ENCODE measurements around the gene CFAP299.

Gene CFAP299

DNA sequence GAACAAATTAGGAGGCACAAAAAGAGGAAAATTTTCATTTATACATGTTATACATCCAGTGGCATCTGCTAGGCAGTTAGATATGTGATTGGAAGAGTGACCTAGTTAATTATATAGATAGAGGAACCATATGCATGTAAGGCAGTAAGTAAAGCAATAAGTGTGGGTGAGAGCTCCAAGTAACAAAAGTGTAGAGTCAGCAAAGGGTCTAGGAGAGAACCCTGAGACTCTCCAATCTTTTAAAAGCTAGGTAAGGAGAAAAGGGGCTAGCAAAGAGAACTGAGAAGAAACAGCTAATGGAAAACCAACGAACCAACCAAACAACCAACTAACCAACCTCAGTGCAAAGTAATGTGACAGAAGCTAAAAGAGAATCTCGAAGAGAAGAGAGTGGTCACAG is 3.8 kb upstream of the CFAP299 start:
- no peak overlapping the region for H3K4me2 ChIP-seq (ENCODE audit: low read depth, low read length)
- no peak overlapping the region for H3K27ac ChIP-seq (ENCODE audit: low read length)
- H3K36me3 ChIP-seq (replicated peaks; ENCODE audit: insufficient read depth, low read length) = no peaks in the 10 kb centered on the region
- TF ChIP-seq EZH2 (optimal IDR thresholded peaks at IDR 0.05; ENCODE audit: low read depth, low read length) = no peak
- TF ChIP-seq EZH2phosphoT487 (IDR thresholded peaks at IDR 0.05; ENCODE audit: low read length) = no peak
- TF ChIP-seq, protein P1, sequence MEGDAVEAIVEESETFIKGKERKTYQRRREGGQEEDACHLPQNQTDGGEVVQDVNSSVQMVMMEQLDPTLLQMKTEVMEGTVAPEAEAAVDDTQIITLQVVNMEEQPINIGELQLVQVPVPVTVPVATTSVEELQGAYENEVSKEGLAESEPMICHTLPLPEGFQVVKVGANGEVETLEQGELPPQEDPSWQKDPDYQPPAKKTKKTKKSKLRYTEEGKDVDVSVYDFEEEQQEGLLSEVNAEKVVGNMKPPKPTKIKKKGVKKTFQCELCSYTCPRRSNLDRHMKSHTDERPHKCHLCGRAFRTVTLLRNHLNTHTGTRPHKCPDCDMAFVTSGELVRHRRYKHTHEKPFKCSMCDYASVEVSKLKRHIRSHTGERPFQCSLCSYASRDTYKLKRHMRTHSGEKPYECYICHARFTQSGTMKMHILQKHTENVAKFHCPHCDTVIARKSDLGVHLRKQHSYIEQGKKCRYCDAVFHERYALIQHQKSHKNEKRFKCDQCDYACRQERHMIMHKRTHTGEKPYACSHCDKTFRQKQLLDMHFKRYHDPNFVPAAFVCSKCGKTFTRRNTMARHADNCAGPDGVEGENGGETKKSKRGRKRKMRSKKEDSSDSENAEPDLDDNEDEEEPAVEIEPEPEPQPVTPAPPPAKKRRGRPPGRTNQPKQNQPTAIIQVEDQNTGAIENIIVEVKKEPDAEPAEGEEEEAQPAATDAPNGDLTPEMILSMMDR (IDR thresholded peaks at IDR 0.05; ENCODE audit: low read length) = no peak
- no peak overlapping the region for H3K9ac ChIP-seq (ENCODE audit: low read length)
- H3K9me2 ChIP-seq (replicated peaks; ENCODE audit: insufficient read depth, low read length) = no peaks in the 10 kb centered on the region
- no peak overlapping the region for H2AFZ ChIP-seq (ENCODE audit: low read length)
- no peaks in the 10 kb centered on the region for H4K20me1 ChIP-seq (ENCODE audit: insufficient read depth, low read length)
- no peaks in the 10 kb centered on the region for H3K27me3 ChIP-seq (replicated peaks; ENCODE audit: insufficient read depth, low read length)
- DNase-seq = no peak
- 0 out of 2 replicates have a peak, but pooled peaks cover 5% of the 10 kb centered on the region for H3F3A ChIP-seq (ENCODE audit: insufficient read depth, low read length)
- H3K4me3 ChIP-seq (ENCODE audit: low read length) = no peak overlapping the region
- H3K4me1 ChIP-seq (ENCODE audit: low read length) = no peaks in the 10 kb centered on the region
- H3K9me3 ChIP-seq (replicated peaks; ENCODE audit: insufficient read depth, low read length) = no peaks in the 10 kb centered on the region
- no peaks in the 10 kb centered on the region for H3K79me2 ChIP-seq (ENCODE audit: low read length)

DNA sequence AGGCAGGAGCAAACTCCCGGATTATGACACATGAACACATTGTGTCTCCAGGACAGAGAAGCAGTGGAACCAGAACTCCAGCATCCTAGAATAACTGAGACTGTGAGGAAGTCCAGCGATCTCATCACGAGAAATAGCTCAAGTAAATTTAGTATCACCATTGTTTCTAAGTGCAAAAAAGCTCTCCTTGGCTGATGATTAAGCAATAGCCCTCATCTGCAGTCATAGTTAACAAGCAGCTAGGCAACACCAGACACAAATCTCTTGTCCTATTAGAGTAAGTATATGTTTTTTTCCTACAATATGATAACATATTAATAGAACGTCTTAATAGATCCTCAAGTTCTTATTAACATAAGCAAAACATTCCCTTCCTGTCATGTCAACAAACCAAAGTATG is 2.4 kb upstream of the CFAP299 start:
- Histone ChIP-seq H4K20me1 (ENCODE audit: insufficient read depth, low read length) (no peaks in the 10 kb centered on the region), H3F3A (ENCODE audit: insufficient read depth, low read length) (0 out of 2 replicates have a peak, but pooled peaks cover 5% of the 10 kb centered on the region), H3K36me3 (replicated peaks; ENCODE audit: insufficient read depth, low read length) (no peaks in the 10 kb centered on the region), H3K27ac (ENCODE audit: low read length) (no peak overlapping the region), H3K4me3 (ENCODE audit: low read length) (no peak overlapping the region), H3K27me3 (replicated peaks; ENCODE audit: insufficient read depth, low read length) (no peaks in the 10 kb centered on the region), H3K9ac (ENCODE audit: low read length) (no peak overlapping the region), H3K9me2 (replicated peaks; ENCODE audit: insufficient read depth, low read length) (no peaks in the 10 kb centered on the region), H3K79me2 (ENCODE audit: low read length) (no peaks in the 10 kb centered on the region), H2AFZ (ENCODE audit: low read length) (no peak overlapping the region), H3K9me3 (replicated peaks; ENCODE audit: insufficient read depth, low read length) (no peaks in the 10 kb centered on the region), H3K4me1 (ENCODE audit: low read length) (no peaks in the 10 kb centered on the region), H3K4me2 (ENCODE audit: low read depth, low read length) (no peak overlapping the region)
- DNase-seq = no peak
- TF ChIP-seq, protein P1 (IDR thresholded peaks at IDR 0.05; ENCODE audit: low read length) = no peak
- no peak for TF ChIP-seq EZH2phosphoT487 (IDR thresholded peaks at IDR 0.05; ENCODE audit: low read length)

DNA sequence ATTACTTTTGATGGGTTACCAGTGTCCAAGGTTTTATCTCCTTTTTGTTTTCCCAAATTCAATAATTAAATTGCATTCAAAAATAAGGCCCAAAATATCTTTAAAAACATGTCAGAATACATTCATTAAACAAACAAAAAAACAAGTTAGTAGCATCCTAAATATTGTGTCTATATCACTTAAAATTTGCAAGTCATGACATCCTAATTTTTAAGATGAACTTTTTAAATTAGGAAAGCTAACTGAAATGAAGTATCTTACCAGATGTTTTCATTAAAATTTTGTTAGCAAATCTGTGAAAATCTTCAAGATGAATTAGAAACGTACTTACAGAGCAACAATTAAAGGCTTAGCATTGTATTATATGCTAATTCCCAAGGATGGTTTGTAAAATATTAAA is 962 bp upstream of the CFAP299 start:
- DNase-seq = no peak
- H3K4me2 ChIP-seq (ENCODE audit: low read depth, low read length) = no peak overlapping the region
- H3K4me3 ChIP-seq (ENCODE audit: low read length) = no peak overlapping the region
- H3K9ac ChIP-seq (ENCODE audit: low read length) = no peak overlapping the region
- TF ChIP-seq EZH2 (optimal IDR thresholded peaks at IDR 0.05; ENCODE audit: low read depth, low read length) = no peak
- no peak for TF ChIP-seq EZH2phosphoT487 (IDR thresholded peaks at IDR 0.05; ENCODE audit: low read length)
- TF ChIP-seq, protein P1 (IDR thresholded peaks at IDR 0.05; ENCODE audit: low read length) = no peak
- H3K27me3 ChIP-seq (replicated peaks; ENCODE audit: insufficient read depth, low read length) = no peaks in the 10 kb centered on the region
- no peaks in the 10 kb centered on the region for H3K9me3 ChIP-seq (replicated peaks; ENCODE audit: insufficient read depth, low read length)
- H3K79me2 ChIP-seq (ENCODE audit: low read length) = no peaks in the 10 kb centered on the region
- H3K9me2 ChIP-seq (replicated peaks; ENCODE audit: insufficient read depth, low read length) = no peaks in the 10 kb centered on the region
- no peaks in the 10 kb centered on the region for H4K20me1 ChIP-seq (ENCODE audit: insufficient read depth, low read length)
- 0 out of 2 replicates have a peak, but pooled peaks cover 5% of the 10 kb centered on the region for H3F3A ChIP-seq (ENCODE audit: insufficient read depth, low read length)
- no peaks in the 10 kb centered on the region for H3K4me1 ChIP-seq (ENCODE audit: low read length)
- no peak overlapping the region for H3K27ac ChIP-seq (ENCODE audit: low read length)
- H3K36me3 ChIP-seq (replicated peaks; ENCODE audit: insufficient read depth, low read length) = no peaks in the 10 kb centered on the region
- no peak overlapping the region for H2AFZ ChIP-seq (ENCODE audit: low read length)

All from MM.1S (cell line).